H1 (cell line): ENCODE measurements around the gene ZMYM3. TPM values are rescaled to one million over a fixed set of nuclear protein-coding genes. Genes with fewer than 3 reads are reported as not detected.

Experiments
- CHD7 ChIP-seq: fragments of 300-600 bp; sonication (generic); IDR thresholded peaks from 2 replicates; pipeline ENCODE4 v1.7.1; 2012; ENCODE audit warnings: low read length, moderate library complexity, mild to moderate bottlenecking, inconsistent platforms; ENCODE audit not compliant: insufficient replicate concordance
- HDAC2 ChIP-seq, 2 experiments: fragments of 300-600 bp in 1 of 2; sonication (generic) in 1 of 2; IDR thresholded peaks; 2 replicates each; pipeline ENCODE4 v1.6.1; 2011 to 2012; ENCODE audit warnings: low read depth in 2 of 2, low read length in 2 of 2, mild to moderate bottlenecking in 2 of 2, moderate library complexity in 2 of 2, borderline replicate concordance in 1 of 2, inconsistent platforms in 1 of 2
- HDAC6 ChIP-seq: IDR thresholded peaks from one replicate; pipeline ENCODE4 v1.7.1; 2012; ENCODE audit warnings: low read depth, mild to moderate bottlenecking, inconsistent platforms, low read length, moderate library complexity
- JUND ChIP-seq: IDR thresholded peaks from 2 replicates; pipeline ENCODE4 v1.6.1; 2011; ENCODE audit warnings: mild to moderate bottlenecking, improper control_type of control experiment, low read length
- KDM1A ChIP-seq: fragments of 200-600, 300-600 bp; sonication (generic); IDR thresholded peaks from 2 replicates; pipeline ENCODE4 v1.7.1; 2016; ENCODE audit warnings: mild to moderate bottlenecking, low read length, borderline replicate concordance
- RNF2 ChIP-seq: fragments of 200-900, 300-1000 bp; sonication (generic); IDR thresholded peaks from 2 replicates; pipeline ENCODE4 v1.7.1; 2016; ENCODE audit warnings: borderline replicate concordance, low read depth, mild to moderate bottlenecking, antibody characterized with exemption, low read length; ENCODE audit not compliant: poor library complexity, severe bottlenecking; ENCODE audit errors: missing control alignments
- TBP ChIP-seq: IDR thresholded peaks from 2 replicates; pipeline ENCODE4 v1.6.1; 2011; ENCODE audit warnings: low read depth, low read length, improper control_type of control experiment
- polyA plus RNA-seq, 7 experiments: library from polyadenylated mRNA; depleted of rRNA in 3 of 7; stranded (reverse) in 5 of 7; unstranded in 2 of 7; fragments of >200 nt in 5 of 7; fragments of 200-250 nt in 2 of 7; gene quantifications; 1 replicate in 5 of 7; 2 replicates in 1 of 7; 4 replicates in 1 of 7; pipeline versions ENCODE4 v1.2.1 to v1.2.3, GENCODE V29; 2011 to 2013; ENCODE audit warnings: missing spikeins in 2 of 7, mixed read lengths in 2 of 7
- total RNA-seq: library from RNA; stranded (reverse); fragmentation: NEBNext Ultra II Directional; extraction: Animal tissue kit (Norgen Biotek cat#: 25700); gene quantifications from 2 replicates; pipeline ENCODE4 v1.2.1, GENCODE V29; 2021

Gene ZMYM3
- total and polyA plus RNA-seq, 2 of the 8 experiments (the other 6 are each of a cell fraction or from before 2014, with no cell fraction given): 56.7 to 82.0 TPM

- no peak for TF ChIP-seq CHD7
- TF ChIP-seq HDAC6: no peak
- no peak for TF ChIP-seq HDAC2 (IDR thresholded peaks at IDR 0.05; ENCODE audit: borderline replicate concordance in 1 of 2, low read depth in 2 of 2, low read length in 2 of 2)
- TF ChIP-seq KDM1A: no peak
- TF ChIP-seq JUND: no peak
- no peak for TF ChIP-seq TBP
- TF ChIP-seq RNF2: no peak
These were observed 25.8 kb downstream of the ZMYM3 start (continued) for GRCh38 chrX:71228063-71228642.
